ENCODE measurements around the gene ARL4A. TPM values are rescaled to one million over a fixed set of nuclear protein-coding genes. Genes with fewer than 3 reads are reported as not detected.

Gene ARL4A
- total and polyA plus RNA-seq, 9 of the 15 experiments (the other 6 are each of a cell fraction or from before 2014, with no cell fraction given): 118 to 688 (median 172) TPM

GRCh38 chr7:12722636-12723605 lies 35.5 kb downstream of the ARL4A start (continued):
- TF ChIP-seq, protein P1, sequence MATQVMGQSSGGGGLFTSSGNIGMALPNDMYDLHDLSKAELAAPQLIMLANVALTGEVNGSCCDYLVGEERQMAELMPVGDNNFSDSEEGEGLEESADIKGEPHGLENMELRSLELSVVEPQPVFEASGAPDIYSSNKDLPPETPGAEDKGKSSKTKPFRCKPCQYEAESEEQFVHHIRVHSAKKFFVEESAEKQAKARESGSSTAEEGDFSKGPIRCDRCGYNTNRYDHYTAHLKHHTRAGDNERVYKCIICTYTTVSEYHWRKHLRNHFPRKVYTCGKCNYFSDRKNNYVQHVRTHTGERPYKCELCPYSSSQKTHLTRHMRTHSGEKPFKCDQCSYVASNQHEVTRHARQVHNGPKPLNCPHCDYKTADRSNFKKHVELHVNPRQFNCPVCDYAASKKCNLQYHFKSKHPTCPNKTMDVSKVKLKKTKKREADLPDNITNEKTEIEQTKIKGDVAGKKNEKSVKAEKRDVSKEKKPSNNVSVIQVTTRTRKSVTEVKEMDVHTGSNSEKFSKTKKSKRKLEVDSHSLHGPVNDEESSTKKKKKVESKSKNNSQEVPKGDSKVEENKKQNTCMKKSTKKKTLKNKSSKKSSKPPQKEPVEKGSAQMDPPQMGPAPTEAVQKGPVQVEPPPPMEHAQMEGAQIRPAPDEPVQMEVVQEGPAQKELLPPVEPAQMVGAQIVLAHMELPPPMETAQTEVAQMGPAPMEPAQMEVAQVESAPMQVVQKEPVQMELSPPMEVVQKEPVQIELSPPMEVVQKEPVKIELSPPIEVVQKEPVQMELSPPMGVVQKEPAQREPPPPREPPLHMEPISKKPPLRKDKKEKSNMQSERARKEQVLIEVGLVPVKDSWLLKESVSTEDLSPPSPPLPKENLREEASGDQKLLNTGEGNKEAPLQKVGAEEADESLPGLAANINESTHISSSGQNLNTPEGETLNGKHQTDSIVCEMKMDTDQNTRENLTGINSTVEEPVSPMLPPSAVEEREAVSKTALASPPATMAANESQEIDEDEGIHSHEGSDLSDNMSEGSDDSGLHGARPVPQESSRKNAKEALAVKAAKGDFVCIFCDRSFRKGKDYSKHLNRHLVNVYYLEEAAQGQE (IDR thresholded peaks at IDR 0.05; ENCODE audit: borderline replicate concordance): peak; percentile 4; the same call in 1 of the 2 replicates
- TF ChIP-seq, protein P1 (CRISPR knock-in tag; IDR thresholded peaks at IDR 0.05; ENCODE audit: low read depth): no peak
- TF ChIP-seq ZNF445 (CRISPR knock-in tag; IDR thresholded peaks at IDR 0.05; ENCODE audit: low read depth) (0 out of 2 replicates have a peak, but pooled peaks have one; percentile 15), ZNF124 (CRISPR knock-in tag; IDR thresholded peaks at IDR 0.05) (no peak), TAL1 (IDR thresholded peaks at IDR 0.05) (peak; percentile 60; the same call in 1 of the 2 replicates), CBFA2T2 (conservative IDR thresholded peaks at IDR 0.05) (peak; percentile 61), ARID3A (IDR thresholded peaks at IDR 0.05; ENCODE audit: borderline replicate concordance, low read depth, low read length) (peak; percentile 81; the same call in 1 of the 2 replicates), TEAD4 (IDR thresholded peaks at IDR 0.05; ENCODE audit: low read length) (peak; percentile 48; the same call in 1 of the 2 replicates), TEAD4 (CRISPR knock-in tag; IDR thresholded peaks at IDR 0.05; ENCODE audit: borderline replicate concordance) (no peak), DMBX1 (CRISPR knock-in tag; IDR thresholded peaks at IDR 0.05; ENCODE audit: borderline replicate concordance) (0 out of 2 replicates have a peak, but pooled peaks have one; percentile 6), NR2C1 (IDR thresholded peaks at IDR 0.05) (peak; percentile 16; the same call in 1 of the 2 replicates), NR2C1 (tag; IDR thresholded peaks at IDR 0.05) (no peak), SRSF7 (optimal IDR thresholded peaks at IDR 0.05; ENCODE audit: low read depth, low read length) (no peak), NCOR1 (IDR thresholded peaks at IDR 0.05) (peak; percentile 81)
- TF ChIP-seq, protein P2, sequence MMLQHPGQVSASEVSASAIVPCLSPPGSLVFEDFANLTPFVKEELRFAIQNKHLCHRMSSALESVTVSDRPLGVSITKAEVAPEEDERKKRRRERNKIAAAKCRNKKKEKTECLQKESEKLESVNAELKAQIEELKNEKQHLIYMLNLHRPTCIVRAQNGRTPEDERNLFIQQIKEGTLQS (IDR thresholded peaks at IDR 0.05): peak; percentile 90; the same call in 1 of the 2 replicates
- TF ChIP-seq, protein P2 (CRISPR knock-in tag; conservative IDR thresholded peaks at IDR 0.05): no peak
